ENCODE results near the gene RND1. TPM values are rescaled to one million over a fixed set of nuclear protein-coding genes. Genes with fewer than 3 reads are reported as not detected.

The RND1 gene
- total and polyA plus RNA-seq, 2 of the 13 experiments (the other 11 are each of a cell fraction or from before 2014, with no cell fraction given), result 1.8 to 1.9 TPM

DNA sequence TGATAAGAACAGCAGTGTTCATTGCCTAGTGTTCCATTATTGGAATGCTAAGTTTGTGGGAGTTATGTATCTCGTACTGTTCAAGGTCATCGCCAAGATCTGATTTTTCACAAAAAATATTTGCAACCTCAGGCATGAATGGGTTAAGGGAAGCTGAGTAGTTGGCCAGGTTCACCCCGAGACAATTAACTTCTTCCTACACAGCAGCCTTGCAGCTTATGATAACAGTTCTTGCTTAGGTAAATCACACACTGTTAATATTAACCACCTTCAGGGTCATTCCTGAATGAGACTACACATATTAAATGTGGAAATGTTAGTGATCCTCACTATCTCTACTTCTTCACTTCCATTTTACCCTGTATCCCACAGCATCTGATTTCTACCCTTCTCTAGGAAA is 41.6 kb upstream of the RND1 start (continued):
- TF ChIP-seq, protein P1, sequence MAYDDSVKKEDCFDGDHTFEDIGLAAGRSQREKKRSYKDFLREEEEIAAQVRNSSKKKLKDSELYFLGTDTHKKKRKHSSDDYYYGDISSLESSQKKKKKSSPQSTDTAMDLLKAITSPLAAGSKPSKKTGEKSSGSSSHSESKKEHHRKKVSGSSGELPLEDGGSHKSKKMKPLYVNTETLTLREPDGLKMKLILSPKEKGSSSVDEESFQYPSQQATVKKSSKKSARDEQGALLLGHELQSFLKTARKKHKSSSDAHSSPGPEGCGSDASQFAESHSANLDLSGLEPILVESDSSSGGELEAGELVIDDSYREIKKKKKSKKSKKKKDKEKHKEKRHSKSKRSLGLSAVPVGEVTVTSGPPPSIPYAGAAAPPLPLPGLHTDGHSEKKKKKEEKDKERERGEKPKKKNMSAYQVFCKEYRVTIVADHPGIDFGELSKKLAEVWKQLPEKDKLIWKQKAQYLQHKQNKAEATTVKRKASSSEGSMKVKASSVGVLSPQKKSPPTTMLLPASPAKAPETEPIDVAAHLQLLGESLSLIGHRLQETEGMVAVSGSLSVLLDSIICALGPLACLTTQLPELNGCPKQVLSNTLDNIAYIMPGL (CRISPR knock-in tag; IDR thresholded peaks at IDR 0.05; ENCODE audit: borderline replicate concordance in 1 of 2, low read depth in 1 of 2), result no peak
- no peak for TF ChIP-seq U2AF2 (IDR thresholded peaks at IDR 0.05; ENCODE audit: low read depth, low read length)
- TF ChIP-seq, protein P2, sequence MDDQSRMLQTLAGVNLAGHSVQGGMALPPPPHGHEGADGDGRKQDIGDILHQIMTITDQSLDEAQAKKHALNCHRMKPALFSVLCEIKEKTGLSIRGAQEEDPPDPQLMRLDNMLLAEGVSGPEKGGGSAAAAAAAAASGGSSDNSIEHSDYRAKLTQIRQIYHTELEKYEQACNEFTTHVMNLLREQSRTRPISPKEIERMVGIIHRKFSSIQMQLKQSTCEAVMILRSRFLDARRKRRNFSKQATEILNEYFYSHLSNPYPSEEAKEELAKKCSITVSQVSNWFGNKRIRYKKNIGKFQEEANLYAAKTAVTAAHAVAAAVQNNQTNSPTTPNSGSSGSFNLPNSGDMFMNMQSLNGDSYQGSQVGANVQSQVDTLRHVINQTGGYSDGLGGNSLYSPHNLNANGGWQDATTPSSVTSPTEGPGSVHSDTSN (CRISPR knock-in tag; IDR thresholded peaks at IDR 0.05; ENCODE audit: borderline replicate concordance), result no peak
- TF ChIP-seq SAP130 (CRISPR knock-in tag; IDR thresholded peaks at IDR 0.05; ENCODE audit: low read depth), result peak; percentile 24
- peak; percentile 69; the same call in 1 of the 2 replicates for TF ChIP-seq SOX5 (CRISPR knock-in tag; IDR thresholded peaks at IDR 0.05; ENCODE audit: borderline replicate concordance)
- TF ChIP-seq, protein P3, sequence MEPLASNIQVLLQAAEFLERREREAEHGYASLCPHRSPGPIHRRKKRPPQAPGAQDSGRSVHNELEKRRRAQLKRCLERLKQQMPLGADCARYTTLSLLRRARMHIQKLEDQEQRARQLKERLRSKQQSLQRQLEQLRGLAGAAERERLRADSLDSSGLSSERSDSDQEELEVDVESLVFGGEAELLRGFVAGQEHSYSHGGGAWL (CRISPR knock-in tag; IDR thresholded peaks at IDR 0.05), result no peak
- TF ChIP-seq CC2D1A (CRISPR knock-in tag; IDR thresholded peaks at IDR 0.05), result no peak
- no peak for TF ChIP-seq ZNF260 (CRISPR knock-in tag; IDR thresholded peaks at IDR 0.05; ENCODE audit: borderline replicate concordance, low read depth)
- no peak for TF ChIP-seq ASH2L (IDR thresholded peaks at IDR 0.05; ENCODE audit: insufficient read length, low read depth, low read length)
- peak; percentile 30; the same call in 1 of the 2 replicates for TF ChIP-seq CREM (IDR thresholded peaks at IDR 0.05)
- no peak for TF ChIP-seq CREM (CRISPR knock-in tag; IDR thresholded peaks at IDR 0.05)
- TF ChIP-seq, protein P4, sequence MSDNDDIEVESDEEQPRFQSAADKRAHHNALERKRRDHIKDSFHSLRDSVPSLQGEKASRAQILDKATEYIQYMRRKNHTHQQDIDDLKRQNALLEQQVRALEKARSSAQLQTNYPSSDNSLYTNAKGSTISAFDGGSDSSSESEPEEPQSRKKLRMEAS (IDR thresholded peaks at IDR 0.05), result no peak
- TF ChIP-seq, protein P5, sequence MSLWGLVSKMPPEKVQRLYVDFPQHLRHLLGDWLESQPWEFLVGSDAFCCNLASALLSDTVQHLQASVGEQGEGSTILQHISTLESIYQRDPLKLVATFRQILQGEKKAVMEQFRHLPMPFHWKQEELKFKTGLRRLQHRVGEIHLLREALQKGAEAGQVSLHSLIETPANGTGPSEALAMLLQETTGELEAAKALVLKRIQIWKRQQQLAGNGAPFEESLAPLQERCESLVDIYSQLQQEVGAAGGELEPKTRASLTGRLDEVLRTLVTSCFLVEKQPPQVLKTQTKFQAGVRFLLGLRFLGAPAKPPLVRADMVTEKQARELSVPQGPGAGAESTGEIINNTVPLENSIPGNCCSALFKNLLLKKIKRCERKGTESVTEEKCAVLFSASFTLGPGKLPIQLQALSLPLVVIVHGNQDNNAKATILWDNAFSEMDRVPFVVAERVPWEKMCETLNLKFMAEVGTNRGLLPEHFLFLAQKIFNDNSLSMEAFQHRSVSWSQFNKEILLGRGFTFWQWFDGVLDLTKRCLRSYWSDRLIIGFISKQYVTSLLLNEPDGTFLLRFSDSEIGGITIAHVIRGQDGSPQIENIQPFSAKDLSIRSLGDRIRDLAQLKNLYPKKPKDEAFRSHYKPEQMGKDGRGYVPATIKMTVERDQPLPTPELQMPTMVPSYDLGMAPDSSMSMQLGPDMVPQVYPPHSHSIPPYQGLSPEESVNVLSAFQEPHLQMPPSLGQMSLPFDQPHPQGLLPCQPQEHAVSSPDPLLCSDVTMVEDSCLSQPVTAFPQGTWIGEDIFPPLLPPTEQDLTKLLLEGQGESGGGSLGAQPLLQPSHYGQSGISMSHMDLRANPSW (CRISPR knock-in tag; IDR thresholded peaks at IDR 0.05; ENCODE audit: borderline replicate concordance), result no peak
- TF ChIP-seq, protein P6, sequence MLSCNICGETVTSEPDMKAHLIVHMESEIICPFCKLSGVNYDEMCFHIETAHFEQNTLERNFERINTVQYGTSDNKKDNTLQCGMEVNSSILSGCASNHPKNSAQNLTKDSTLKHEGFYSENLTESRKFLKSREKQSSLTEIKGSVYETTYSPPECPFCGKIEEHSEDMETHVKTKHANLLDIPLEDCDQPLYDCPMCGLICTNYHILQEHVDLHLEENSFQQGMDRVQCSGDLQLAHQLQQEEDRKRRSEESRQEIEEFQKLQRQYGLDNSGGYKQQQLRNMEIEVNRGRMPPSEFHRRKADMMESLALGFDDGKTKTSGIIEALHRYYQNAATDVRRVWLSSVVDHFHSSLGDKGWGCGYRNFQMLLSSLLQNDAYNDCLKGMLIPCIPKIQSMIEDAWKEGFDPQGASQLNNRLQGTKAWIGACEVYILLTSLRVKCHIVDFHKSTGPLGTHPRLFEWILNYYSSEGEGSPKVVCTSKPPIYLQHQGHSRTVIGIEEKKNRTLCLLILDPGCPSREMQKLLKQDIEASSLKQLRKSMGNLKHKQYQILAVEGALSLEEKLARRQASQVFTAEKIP (CRISPR knock-in tag; IDR thresholded peaks at IDR 0.05; ENCODE audit: borderline replicate concordance), result no peak
- TF ChIP-seq SMAD1 (CRISPR knock-in tag; IDR thresholded peaks at IDR 0.05; ENCODE audit: borderline replicate concordance, low read depth), result no peak
- no peak for TF ChIP-seq ZBTB3 (CRISPR knock-in tag; IDR thresholded peaks at IDR 0.05; ENCODE audit: borderline replicate concordance, low read depth)
- TF ChIP-seq ELF3 (CRISPR knock-in tag; IDR thresholded peaks at IDR 0.05), result no peak

All from HepG2 (cell line).